Neural cell (in vitro differentiated cells): ENCODE data around the gene MEP1A. TPM values are rescaled to one million over a fixed set of nuclear protein-coding genes. Genes with fewer than 3 reads are reported as not detected.

Experiments
- H2AFZ ChIP-seq: fragments of 200-600, 300-800 bp; sonication (generic), shearing (Covaris generic); 2 replicates; pipeline ENCODE4 v1.6.0; 2014; ENCODE audit warnings: low read depth, mild to moderate bottlenecking, antibody characterized with exemption, low read length, moderate library complexity
- H3F3A ChIP-seq: fragments of 200-600 bp; shearing (Covaris generic); 2 replicates; pipeline ENCODE4 v1.6.1; 2016; ENCODE audit warnings: mild to moderate bottlenecking, moderate library complexity, mixed read lengths, antibody characterized with exemption, low read length; ENCODE audit not compliant: insufficient read depth, poor library complexity, severe bottlenecking
- H3K27ac ChIP-seq: fragments of 200-600, 300-800 bp; sonication (generic), shearing (Covaris generic); 2 replicates; pipeline ENCODE4 v1.5.1; 2014; ENCODE audit warnings: mild to moderate bottlenecking, low read length, moderate library complexity
- H3K27me3 ChIP-seq: fragments of 300-800, 200-600 bp; sonication (generic), shearing (Covaris generic); 2 replicates; pipeline ENCODE4 v1.6.0; 2014; ENCODE audit warnings: mild to moderate bottlenecking, low read depth, low read length, moderate library complexity; ENCODE audit not compliant: insufficient read depth
- H3K36me3 ChIP-seq: fragments of 300-800, 200-600 bp; sonication (generic), shearing (Covaris generic); 2 replicates; pipeline ENCODE4 v1.5.1; 2014; ENCODE audit warnings: mild to moderate bottlenecking, antibody characterized with exemption, low read length, moderate library complexity; ENCODE audit not compliant: insufficient read depth
- H3K4me2 ChIP-seq: fragments of 300-800, 200-600 bp; sonication (generic), shearing (Covaris generic); 2 replicates; pipeline ENCODE4 v1.6.0; 2014; ENCODE audit warnings: mild to moderate bottlenecking, low read length
- H3K4me3 ChIP-seq: fragments of 300-800, 200-600 bp; sonication (generic), shearing (Covaris generic); 2 replicates; pipeline ENCODE4 v1.5.1; 2014; ENCODE audit warnings: mild to moderate bottlenecking, low read length, moderate library complexity
- H3K79me2 ChIP-seq: fragments of 200-600 bp; shearing (Covaris generic); replicated peaks from 2 replicates; pipeline ENCODE4 v1.6.0; 2014; ENCODE audit warnings: mild to moderate bottlenecking, low read length, moderate library complexity; ENCODE audit not compliant: insufficient read depth
- H3K9ac ChIP-seq: fragments of 300-800, 200-600 bp; sonication (generic), shearing (Covaris generic); 2 replicates; pipeline ENCODE4 v1.6.1; 2016; ENCODE audit warnings: mild to moderate bottlenecking, low read length, mixed read lengths
- H3K9me2 ChIP-seq: fragments of 200-600 bp; shearing (Covaris generic); 2 replicates; pipeline ENCODE4 v1.6.1; 2016; ENCODE audit warnings: mild to moderate bottlenecking, low read length, mixed read lengths; ENCODE audit not compliant: insufficient read depth
- H3K9me3 ChIP-seq: fragments of 200-600, 300-800 bp; sonication (generic), shearing (Covaris generic); 2 replicates; pipeline ENCODE4 v1.6.1; 2016; ENCODE audit warnings: mild to moderate bottlenecking, mixed run types, low read length, moderate library complexity, mixed read lengths
- H4K20me1 ChIP-seq: fragments of 200-600 bp; shearing (Covaris generic); 2 replicates; pipeline ENCODE4 v1.6.1; 2016; ENCODE audit warnings: mild to moderate bottlenecking, mixed run types; ENCODE audit not compliant: insufficient read depth
- CTCF ChIP-seq: fragments of 450-650 bp; IDR thresholded peaks from 2 replicates; pipeline ENCODE4 v1.5.1; 2014; ENCODE audit warnings: antibody characterized with exemption, mild to moderate bottlenecking, moderate library complexity; ENCODE audit not compliant: poor library complexity, severe bottlenecking
- EP300 ChIP-seq: fragments of 450-650 bp; conservative IDR thresholded peaks from 2 replicates; pipeline ENCODE4 v1.6.1; 2014; ENCODE audit warnings: antibody characterized with exemption, mild to moderate bottlenecking, moderate library complexity; ENCODE audit not compliant: poor library complexity, severe bottlenecking
- EZH2 ChIP-seq: fragments of 200-600, 300-800 bp; shearing (Covaris generic), sonication (generic); IDR thresholded peaks from 2 replicates; pipeline ENCODE4 v1.6.1; 2014; ENCODE audit warnings: antibody characterized with exemption, low read length, borderline replicate concordance, mild to moderate bottlenecking; ENCODE audit not compliant: insufficient read depth, poor library complexity, severe bottlenecking
- MXI1 ChIP-seq: fragments of 450-650 bp; conservative IDR thresholded peaks from 2 replicates; pipeline ENCODE4 v1.6.1; 2014; ENCODE audit warnings: antibody characterized with exemption, mild to moderate bottlenecking; ENCODE audit not compliant: poor library complexity, severe bottlenecking
- POLR2AphosphoS5 ChIP-seq: IDR thresholded peaks from 2 replicates; pipeline ENCODE4 v1.6.1; 2012
- RAD21 ChIP-seq: fragments of 450-650 bp; conservative IDR thresholded peaks from 2 replicates; pipeline ENCODE4 v1.6.1; 2014; ENCODE audit warnings: antibody characterized with exemption, mild to moderate bottlenecking, moderate library complexity
- REST ChIP-seq: IDR thresholded peaks from 2 replicates; pipeline ENCODE4 v1.6.1; 2012; ENCODE audit warnings: borderline replicate concordance
- SMC3 ChIP-seq: fragments of 450-650 bp; conservative IDR thresholded peaks from 2 replicates; pipeline ENCODE4 v1.6.1; 2014; ENCODE audit warnings: antibody characterized with exemption, mild to moderate bottlenecking, moderate library complexity; ENCODE audit not compliant: poor library complexity
- TAF1 ChIP-seq: IDR thresholded peaks from 2 replicates; pipeline ENCODE4 v1.6.1; 2012; ENCODE audit warnings: low read depth
- polyA plus RNA-seq: library from polyadenylated mRNA; depleted of rRNA; stranded (reverse); fragments of >200 nt; gene quantifications from 2 replicates; pipeline ENCODE4 v1.2.3, GENCODE V29; 2014

Gene MEP1A
- polyA plus RNA-seq, 1 donor from 2014 or later = not detected

GRCh38 chr6:46888031-46888430 lies 94.8 kb downstream of the MEP1A start:
- no peak overlapping the region for H3K4me2 ChIP-seq
- H3K9me3 ChIP-seq = no peaks in the 10 kb centered on the region
- no peaks in the 10 kb centered on the region for H3F3A ChIP-seq
- H3K9me2 ChIP-seq = no peaks in the 10 kb centered on the region
- H3K4me3 ChIP-seq = no peak overlapping the region
- H3K27me3 ChIP-seq = no peaks in the 10 kb centered on the region
- H3K79me2 ChIP-seq = no peaks in the 10 kb centered on the region
- no peaks in the 10 kb centered on the region for H4K20me1 ChIP-seq
- no peak overlapping the region for H3K9ac ChIP-seq
- no peak overlapping the region for H2AFZ ChIP-seq
- no peak overlapping the region for H3K27ac ChIP-seq
- TF ChIP-seq EZH2 (no peak), REST (no peak), EP300 (no peak), RAD21 (no peak), SMC3 (no peak), MXI1 (no peak), POLR2AphosphoS5 (no peak), CTCF (no peak), TAF1 (no peak)
- H3K36me3 ChIP-seq = no peaks in the 10 kb centered on the region

- Histone ChIP-seq H3K79me2 (no peaks in the 10 kb centered on the region), H3K4me2 (no peak overlapping the region), H3K9ac (no peak overlapping the region), H3K9me2 (no peaks in the 10 kb centered on the region), H3K9me3 (no peaks in the 10 kb centered on the region), H3K4me3 (no peak overlapping the region), H4K20me1 (no peaks in the 10 kb centered on the region), H3F3A (no peaks in the 10 kb centered on the region), H3K27ac (no peak overlapping the region), H3K36me3 (no peaks in the 10 kb centered on the region), H2AFZ (no peak overlapping the region), H3K27me3 (no peaks in the 10 kb centered on the region)
- no peak for TF ChIP-seq SMC3
- no peak for TF ChIP-seq REST
- TF ChIP-seq EZH2 = no peak
- no peak for TF ChIP-seq EP300
- TF ChIP-seq TAF1 = no peak
Measured at GRCh38 chr6:46888578-46888977, 95.4 kb downstream of the MEP1A start.

Other genes starting within 250 kb of the MEP1A start
- gene CYP39A1, start 140.6 kb upstream of the MEP1A start, polyA plus RNA-seq = 1.4 and 2.0 TPM in 2 replicates
- 31.1 and 44.5 TPM in 2 replicates for gene SLC25A27, start 140.4 kb upstream of the MEP1A start, polyA plus RNA-seq
- 0.84 and 0.92 TPM in 2 replicates for gene TDRD6, start 105.5 kb upstream of the MEP1A start, polyA plus RNA-seq
- gene PLA2G7, start 58.0 kb upstream of the MEP1A start, polyA plus RNA-seq = 0.35 TPM in 1 of 2 replicates, not detected in the other
- not detected in 2 replicates for gene ANKRD66, start 46.5 kb upstream of the MEP1A start, polyA plus RNA-seq
- gene ADGRF5, start 128.5 kb downstream of the MEP1A start, polyA plus RNA-seq = not detected in 2 replicates
- gene ADGRF1, start 248.9 kb downstream of the MEP1A start, polyA plus RNA-seq = not detected in 2 replicates